ENCODE measurements around the gene DNAJC3. TPM values are rescaled to one million over a fixed set of nuclear protein-coding genes. Genes with fewer than 3 reads are reported as not detected.

DNAJC3 gene
- total and polyA plus RNA-seq, 9 of the 15 experiments (the other 6 are each of a cell fraction or from before 2014, with no cell fraction given), result 7.8 to 21.8 (median 10.4) TPM

GRCh38 chr13:95676762-95677563 lies at the start of gene DNAJC3 (continued):
- TF ChIP-seq ZNF609 (CRISPR knock-in tag; IDR thresholded peaks at IDR 0.05; ENCODE audit: borderline replicate concordance) (no peak), PKNOX1 (IDR thresholded peaks at IDR 0.05) (peak; percentile 68), PHF20 (IDR thresholded peaks at IDR 0.05; ENCODE audit: partially characterized antibody) (peak; percentile 39), ZNF785 (CRISPR knock-in tag; IDR thresholded peaks at IDR 0.05) (no peak), PML (IDR thresholded peaks at IDR 0.05; ENCODE audit: low read length) (peak; percentile 82; the same call in 1 of the 2 replicates), ZNF77 (CRISPR knock-in tag; IDR thresholded peaks at IDR 0.05) (no peak), CBX3 (IDR thresholded peaks at IDR 0.05; ENCODE audit: borderline replicate concordance in 1 of 2, low read length in 2 of 2) (no peak), MITF (IDR thresholded peaks at IDR 0.05) (0 out of 2 replicates have a peak, but pooled peaks have one; percentile 42), SP2 (IDR thresholded peaks at IDR 0.05; ENCODE audit: extremely low read depth, low read depth, low read length, poor library complexity, severe bottlenecking) (peak; percentile 28), ELF2 (CRISPR knock-in tag; IDR thresholded peaks at IDR 0.05) (peak; percentile 60), KDM1A (IDR thresholded peaks at IDR 0.05) (no peak), KAT8 (IDR thresholded peaks at IDR 0.05; ENCODE audit: low read depth) (no peak), ZSCAN32 (CRISPR knock-in tag; IDR thresholded peaks at IDR 0.05) (no peak), RFX5 (IDR thresholded peaks at IDR 0.05; ENCODE audit: low read depth, low read length) (no peak), NEUROD1 (IDR thresholded peaks at IDR 0.05; ENCODE audit: borderline replicate concordance, low read depth, low read length, partially characterized antibody) (peak; percentile 35), TCF7L2 (IDR thresholded peaks at IDR 0.05; ENCODE audit: low read depth, low read length) (no peak), CREB1 (IDR thresholded peaks at IDR 0.05) (peak; percentile 76), CREB1 (CRISPR knock-in tag; IDR thresholded peaks at IDR 0.05) (peak; percentile 77), YY1 (IDR thresholded peaks at IDR 0.05; ENCODE audit: borderline replicate concordance in 1 of 3, control insufficient read depth in 1 of 3, extremely low read depth in 1 of 3, insufficient read depth in 3 of 3, insufficient read length in 1 of 3, insufficient replicate concordance in 2 of 3, low read depth in 1 of 3, low read length in 2 of 3) (peak in 2 of 3 experiments; percentile 54 to 63), ZNF778 (CRISPR knock-in tag; IDR thresholded peaks at IDR 0.05) (no peak), TCF15 (CRISPR knock-in tag; IDR thresholded peaks at IDR 0.05) (no peak)

Data from K562 (cell line).